NCI-H2029 treated with DMSO at 0.1 percent for 48 hours (cell line): ENCODE measurements around the gene CMSS1.
"Not testable (repeated sequence)": the region's sequence is repeated elsewhere in the genome, so short reads cannot be mapped to it uniquely, and the experiment has no call there.

ENCODE experiments used
- DNase-seq: peaks from one replicate; lab custom pipeline; 2025; lab: John Stamatoyannopoulos, UW

Gene CMSS1

DNA sequence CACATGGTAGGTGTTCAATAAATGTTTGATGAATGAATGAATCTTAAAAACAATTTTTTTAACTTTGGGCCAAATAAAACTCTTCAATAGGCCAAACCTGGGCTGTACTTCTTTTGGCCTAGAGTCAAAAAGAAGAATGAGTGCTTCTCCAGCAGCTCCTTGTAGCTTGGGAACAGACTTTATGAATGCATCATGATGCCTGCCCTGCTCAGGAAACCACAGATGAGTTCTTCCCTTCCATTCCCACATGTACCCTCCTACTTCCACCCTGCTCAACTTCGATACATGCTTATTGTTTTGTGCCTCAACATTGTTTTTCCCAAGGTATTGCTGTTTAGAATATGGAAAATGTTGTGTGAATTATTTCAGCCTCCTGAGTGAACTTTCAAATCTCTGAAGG is 209.7 kb downstream of the CMSS1 start:
- DNase-seq = no peak

DNA sequence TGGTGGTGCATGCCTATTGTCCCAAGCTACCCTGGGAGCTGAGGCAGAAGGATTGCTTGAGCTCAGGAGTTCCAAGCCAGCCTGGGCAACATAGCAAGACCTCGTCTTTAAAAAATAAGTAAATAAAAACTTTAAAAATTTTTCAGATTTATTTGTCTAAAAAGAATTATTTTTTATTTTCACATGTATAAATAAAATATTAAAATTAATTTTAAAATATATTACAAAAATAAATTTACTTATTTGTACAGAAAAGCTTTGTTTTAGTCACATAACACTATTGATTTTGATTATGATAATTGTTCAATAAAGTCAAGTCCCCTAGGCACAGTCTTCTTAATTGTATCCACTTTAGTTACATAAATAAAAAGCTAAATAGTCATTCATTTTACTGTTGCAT is 211.4 kb downstream of the CMSS1 start:
- no peak for DNase-seq

DNA sequence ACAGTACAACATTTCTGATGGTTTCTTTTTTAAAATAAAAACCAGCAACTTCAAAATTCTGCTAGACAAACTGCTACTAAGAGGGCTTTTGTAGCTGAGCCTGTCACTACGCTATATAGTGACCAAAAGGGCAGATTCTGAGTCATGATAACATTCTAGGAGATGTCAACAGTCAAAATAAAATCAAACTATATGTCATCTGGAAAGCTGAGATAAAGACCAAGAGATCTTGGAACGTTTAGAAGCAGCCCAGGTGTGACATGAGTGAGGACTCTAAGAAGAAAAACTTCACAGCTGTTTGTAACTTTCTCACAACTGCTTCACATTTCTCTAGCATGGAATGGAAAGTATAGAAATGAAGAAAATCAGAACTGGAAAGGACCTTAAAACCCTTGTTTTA is 212.0 kb downstream of the CMSS1 start:
- no peak for DNase-seq

DNA sequence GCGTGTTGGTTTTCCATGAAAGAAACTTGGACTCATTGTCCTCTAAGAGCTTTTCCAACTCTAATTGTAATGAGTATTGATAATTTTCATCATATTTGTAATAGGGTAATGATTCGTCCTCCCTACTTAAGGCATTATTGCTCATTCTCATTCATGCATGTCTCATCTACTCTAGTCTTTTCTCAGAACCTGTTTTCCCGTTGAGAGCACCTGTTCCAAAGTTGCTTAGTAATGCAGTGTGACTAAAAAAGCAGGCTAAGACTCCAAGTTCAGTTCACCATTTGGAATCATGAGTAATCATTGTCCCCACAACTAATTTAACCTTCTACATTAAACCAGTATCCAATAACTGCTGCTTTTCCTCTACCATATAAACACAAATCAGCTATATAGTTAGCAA is 212.7 kb downstream of the CMSS1 start:
- DNase-seq = no peak

DNA sequence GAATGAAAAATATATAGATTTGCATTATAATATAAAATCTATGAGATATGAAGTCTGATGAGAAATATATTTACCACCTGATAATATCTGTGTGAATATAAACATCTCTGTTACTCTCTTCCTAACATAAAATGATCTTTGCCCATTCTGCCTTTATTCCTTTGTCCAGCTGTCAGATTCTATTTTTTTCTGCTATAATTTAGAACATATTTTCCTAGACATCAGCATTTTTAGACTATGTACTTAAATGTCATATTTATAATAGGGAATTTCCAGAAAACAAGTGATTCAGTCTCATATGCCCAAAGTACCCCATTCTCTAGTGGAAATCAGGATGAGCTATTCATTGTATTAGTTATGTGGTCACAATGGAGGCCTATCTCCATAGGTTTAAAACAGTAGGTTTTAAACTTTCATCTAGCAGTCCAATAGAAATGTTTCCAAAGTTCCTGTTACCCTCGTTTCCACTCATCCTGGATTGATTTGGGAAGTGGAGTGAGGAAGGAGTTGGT is 213.3 kb downstream of the CMSS1 start:
- no peak for DNase-seq

DNA sequence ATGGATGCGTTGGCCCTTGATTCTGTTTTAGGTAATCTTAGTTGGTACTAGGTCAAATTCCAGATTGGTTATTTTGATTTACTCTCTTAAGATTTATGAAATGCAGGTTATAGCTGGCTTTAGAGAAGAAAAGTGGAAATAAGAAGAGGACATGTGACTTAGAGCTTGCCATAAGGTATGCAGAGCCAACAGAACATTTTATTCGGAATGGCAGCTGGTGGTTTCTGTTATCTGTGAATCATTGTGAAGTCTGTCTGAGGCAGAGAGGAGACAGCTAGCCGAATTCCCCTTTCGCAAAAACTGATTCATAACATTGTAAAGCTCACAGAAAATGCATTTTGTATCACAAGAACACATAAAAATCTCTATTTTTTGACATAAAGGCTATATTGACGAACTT is 214.6 kb downstream of the CMSS1 start:
- no peak for DNase-seq

DNA sequence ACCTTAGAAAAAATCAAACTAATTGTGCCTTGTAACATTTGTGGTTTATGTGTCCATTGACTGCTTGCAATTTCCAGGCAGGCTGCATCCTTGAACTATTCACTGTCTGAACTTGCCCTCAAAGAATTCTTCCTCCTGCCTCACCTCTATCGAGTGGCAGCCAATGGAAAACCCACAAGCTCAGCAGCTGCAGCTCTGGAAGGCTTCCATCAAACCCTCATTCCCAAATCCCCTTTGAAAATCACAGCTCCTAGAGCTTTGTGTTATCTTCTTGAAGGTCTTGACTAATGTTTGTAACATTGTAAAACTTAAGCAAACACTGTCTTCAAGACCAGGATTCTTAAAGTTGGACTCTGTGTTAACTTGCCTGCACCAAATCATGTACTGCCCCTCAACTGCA is 215.5 kb downstream of the CMSS1 start:
- DNase-seq = no peak

DNA sequence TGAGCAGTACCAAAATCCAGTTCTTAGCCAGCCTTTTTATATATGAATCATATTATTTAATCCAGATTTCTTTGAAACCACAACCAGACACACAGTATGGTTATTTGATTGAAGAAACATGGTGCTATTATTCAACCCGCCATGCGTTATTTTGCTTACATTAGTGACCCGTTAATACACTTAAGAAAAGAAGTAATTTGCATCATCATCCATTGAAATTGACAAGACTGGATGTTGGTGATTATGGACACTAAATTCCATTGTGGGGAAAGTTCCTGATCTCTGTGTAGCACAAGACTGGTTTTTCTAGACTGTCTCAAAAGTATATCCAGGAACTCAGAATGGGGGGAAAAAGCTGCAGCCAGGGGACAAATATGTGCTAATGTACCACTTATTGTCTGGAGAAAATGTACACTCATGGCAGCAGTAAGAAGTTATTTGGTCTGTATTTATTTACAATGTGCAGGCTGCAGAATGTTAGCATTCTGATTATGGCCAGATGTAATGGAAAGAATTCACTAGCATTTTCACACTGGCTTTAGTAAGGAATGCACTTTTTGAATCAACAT is 216.3 kb downstream of the CMSS1 start:
- no peak for DNase-seq

DNA sequence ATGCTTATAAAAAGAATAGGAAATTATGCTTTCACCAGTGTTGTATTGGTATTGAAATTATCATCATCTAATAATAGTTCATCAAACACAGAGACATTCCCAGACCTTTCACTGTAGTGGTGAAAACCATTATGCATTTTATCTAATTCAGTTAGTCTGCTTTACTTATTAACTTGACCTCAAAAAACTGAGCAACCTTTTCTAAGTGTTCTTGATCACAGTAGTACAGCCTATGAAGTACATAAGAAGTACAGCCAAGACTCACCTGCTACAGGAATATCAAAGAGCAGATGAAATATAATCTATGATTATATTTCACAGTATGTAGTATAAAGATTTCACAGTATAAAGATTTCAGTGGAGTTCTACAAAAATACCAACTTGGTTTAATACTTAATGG is 221.4 kb downstream of the CMSS1 start:
- DNase-seq = no peak

DNA sequence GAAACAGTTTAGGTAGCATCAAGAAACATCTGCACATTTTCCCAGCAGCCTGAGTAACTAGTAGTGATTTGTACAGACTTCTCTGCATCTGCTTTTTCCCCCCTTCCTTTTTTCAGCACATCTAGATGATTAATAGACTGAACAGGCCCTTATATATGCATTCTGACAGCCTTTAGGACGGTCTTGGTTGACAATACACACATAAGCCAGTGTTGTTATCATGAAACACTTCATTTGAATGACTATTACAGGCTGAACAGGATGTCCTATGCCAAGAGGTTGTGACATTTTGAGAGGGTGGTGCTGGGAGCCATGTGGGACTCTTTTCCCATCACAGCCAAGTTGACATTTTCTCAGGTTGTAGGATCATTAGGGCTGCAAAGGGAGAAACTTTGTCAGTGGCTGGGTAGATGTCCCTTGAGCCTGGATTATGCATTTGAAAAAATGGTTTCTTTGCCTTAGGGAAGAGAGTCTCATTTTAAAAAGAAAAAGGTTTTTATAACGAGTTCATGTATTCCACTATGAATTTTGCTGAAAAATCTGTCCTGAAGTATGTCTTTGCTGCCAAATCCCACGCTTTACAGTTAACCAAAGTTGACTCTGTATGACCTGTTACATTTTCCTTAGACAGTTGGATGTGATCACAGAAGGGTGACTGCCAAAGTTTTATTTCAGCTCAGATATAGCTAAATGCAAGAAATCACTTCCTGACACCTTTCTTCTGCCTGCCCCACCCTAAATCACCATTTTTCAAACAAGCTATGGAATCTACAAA is 223.0 kb downstream of the CMSS1 start:
- DNase-seq = no peak

DNA sequence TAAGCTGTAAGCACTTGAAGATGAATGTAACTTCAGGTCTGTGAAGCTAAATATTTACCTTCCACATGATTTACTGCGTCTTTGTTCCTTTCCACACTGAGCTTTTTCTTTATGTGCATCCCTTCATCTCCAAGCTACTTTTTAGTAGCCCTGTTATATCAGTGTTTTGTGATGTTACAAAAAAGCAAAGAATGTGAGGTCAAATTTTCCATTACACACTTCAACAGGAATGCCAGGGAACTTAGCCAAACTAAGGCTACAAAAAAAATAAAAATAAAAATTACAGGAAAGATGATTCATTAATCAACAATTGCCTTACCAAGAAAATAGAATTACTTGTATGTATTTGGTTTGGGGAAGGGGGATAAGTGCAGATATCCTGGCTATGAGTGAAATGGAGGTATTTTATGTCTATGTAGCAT is 223.7 kb downstream of the CMSS1 start:
- DNase-seq = no peak

DNA sequence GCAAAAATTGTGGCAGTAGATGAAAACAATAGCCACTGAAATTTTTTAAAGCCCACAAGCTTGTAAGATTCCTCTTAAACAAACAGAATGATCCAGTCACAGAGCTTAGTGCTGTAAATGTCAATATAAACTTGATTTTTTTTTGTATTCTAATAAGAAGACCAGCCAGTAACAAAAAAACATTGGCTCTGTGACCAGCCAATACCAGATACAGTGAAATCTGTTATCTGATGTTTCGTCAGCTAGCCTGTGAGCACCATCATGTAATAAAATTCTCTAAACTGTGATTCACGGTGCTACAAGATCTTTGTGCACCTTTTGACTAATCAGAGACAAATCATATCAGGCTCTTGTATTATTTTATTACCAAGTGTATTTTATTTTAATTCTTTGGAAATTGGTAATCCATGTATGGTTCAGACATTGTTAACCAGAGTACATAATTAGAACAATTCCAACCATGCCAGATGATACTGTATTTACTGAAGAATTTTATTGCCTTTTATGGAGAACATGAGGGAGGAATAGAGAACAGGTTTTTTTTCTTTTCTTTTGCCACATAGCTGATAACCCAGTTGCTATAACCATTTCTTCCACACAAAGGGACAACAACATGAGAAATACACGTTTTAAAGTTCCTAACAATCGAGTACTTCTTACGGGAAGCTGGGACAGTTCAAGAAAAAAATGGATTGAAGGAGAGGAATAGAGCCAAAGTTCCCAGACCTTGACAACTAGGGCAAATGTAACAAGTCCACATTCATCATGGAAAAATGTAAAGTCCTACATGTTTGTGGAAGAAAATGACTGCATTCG is 224.7 kb downstream of the CMSS1 start:
- no peak for DNase-seq

DNA sequence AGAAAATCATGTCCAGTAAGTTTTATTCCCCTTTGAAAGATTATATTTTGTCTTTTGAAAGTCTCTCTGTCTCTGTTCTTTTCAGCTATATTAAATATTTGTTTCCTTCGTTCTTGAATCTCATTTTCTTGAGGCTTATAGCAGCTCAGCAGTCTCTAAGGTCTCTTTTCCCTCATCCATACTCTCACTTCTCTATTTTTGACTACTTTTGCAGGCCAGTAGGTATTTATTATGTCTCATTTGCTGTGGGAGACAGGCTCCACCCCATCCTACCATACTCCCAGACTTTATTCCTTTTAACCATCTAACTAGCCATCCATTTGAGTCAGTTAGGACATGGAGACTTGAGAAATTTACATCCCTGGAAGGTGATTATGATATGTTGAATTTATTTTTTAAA is 225.6 kb downstream of the CMSS1 start:
- no peak for DNase-seq

DNA sequence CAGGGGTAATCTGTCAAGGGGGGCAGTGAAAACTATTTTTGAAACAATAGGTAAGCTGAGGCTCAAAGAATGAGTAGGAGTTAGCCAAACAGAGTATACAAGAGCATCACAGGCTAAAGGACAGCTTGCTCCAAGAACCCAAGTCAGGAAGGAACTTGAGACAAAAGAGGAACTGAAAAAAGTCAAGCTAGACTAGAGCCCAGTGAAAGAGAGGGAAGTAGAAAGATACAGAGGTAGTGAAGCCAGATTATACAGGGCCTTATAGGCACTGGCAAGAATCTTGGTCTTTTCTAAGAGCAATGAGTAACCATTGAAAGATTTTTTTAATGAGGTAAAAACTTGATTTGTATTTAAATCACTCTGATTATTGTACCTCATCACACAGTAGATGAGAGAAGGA is 226.7 kb downstream of the CMSS1 start:
- no peak for DNase-seq

DNA sequence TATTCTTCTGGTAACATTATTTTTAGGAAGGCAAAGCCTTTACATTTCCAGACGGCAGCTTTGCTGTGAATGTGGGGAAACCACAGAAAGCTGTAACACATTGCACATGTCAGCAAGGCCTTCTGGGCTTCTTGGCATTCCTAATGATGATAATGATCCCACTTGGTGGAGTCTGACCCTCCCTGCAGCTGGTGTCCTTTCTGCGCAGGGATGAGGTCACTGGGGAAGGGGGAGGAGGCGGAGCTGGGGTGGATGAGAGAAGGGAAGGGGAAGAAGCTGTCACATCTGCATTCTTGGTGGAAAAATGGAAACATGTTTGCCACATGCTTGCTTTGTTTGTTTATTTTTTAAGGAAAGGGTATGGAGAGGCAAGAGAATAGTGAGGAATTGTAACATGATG is 228.0 kb downstream of the CMSS1 start:
- DNase-seq = no peak

DNA sequence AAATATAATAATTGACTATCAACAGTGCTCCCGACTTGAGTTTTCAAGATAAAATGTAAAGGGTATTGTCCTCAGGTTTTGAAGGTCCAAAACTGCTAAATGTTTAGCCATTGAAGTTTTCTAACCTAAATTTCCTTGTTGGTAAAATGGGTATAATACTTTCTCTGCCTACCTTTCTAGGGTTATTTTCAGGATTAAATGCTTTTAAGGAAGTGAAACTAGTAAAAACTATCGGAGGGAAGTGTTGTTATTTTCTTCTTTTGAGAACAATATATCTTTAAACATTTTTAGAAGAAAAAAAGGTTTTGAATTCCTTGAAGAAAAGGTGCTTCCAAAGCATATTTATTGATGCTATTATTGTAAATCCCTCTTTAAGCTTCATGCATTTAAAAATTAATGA is 229.3 kb downstream of the CMSS1 start:
- DNase-seq = no peak

DNA sequence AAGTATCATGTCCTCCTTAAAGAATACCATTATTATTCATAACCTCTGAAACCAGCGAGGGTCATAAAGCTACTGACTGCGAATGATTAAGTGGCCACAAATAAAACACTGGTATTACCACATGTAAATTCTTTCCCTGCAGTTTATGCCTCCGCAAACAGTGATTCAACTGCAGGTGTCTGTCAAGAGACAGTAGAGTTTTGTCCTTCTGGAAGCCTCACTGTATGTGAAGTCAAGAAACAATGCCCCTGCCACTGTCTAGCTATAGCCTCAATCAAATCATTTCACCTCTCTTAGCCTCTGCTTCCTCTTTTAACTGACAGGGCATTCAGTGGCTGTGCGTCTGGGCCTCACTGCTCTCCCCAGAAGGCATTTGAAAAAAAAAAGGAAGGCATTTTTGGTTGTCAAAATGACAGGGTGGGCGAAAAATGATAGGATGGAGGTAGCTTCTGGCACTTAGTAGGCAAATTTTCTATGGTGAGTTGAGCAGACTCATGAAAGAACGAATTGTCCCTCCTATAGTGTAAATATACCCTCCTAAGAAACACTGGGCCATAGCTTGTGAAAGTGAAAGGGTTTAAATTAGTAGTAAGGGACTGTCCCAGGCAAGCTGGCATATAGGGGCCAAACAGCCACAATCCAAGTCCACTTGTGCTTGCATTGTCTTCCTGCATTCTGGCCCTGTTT is 229.9 kb downstream of the CMSS1 start:
- no peak for DNase-seq

DNA sequence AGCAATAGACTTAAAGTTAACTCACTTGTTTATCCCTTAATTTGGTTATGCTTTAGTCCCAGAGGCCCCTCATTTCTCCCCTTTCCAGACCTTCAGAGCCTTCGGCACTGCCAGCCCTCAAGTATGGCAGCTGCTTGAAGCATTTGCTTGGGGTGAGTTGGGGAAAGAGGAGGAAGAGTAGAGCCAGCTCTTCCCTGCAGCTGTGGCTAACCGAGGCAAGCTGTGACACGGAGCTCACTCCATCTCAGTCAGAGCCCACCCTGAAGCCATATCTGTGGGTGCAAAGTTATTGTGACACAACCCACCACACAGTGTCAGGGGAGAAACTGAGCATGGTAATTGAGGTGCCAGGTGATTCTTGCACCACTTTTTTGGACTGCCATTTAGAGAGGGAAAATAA is 230.6 kb downstream of the CMSS1 start:
- no peak for DNase-seq

DNA sequence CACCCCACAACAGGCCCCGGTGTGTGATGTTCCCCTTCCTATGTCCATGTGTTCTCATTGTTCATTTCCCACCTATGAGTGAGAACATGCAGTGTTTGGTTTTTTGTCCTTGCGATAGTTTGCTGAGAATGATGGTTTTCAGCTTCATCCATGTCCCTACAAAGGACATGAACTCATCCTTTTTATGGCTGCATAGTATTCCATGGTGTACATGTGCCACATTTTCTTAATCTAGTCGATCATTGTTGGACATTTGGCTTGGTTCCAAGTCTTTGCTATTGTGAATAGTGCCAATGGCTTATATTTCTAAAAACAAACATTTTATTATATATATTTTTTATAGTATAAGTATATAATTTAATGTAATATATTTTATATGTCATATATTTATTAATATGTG is 233.9 kb downstream of the CMSS1 start:
- not testable (repeated sequence) for DNase-seq

DNA sequence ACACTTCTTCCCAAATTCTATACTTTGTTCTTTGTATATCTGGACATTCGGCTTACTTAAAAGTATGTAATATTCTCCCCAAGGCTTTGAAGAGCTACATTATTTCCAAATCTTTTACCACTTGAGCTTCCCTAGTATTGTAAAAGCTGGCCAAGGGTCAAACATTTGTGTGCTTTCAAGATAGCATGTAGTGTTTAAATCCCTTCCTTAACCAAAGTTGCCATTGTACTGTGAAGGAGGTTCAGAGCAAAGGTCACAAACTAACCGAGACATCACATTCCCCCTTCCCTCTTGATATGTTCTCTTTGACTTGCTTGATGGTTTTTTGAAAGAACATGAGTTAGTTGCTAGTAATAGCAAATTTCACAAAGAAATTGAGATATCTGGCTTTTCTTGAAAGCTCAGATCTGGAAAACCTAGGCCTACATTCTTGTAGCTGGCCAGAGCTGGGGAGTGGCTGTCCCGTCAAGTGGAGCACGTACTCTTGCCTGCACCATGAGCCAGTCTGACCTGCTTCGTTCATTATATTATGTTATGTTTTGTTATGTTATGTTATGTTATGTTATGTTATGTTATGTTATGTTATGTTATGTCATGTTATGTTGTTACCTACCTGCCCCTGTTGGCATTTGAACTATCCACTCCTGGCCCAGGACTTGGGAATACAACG is 236.4 kb downstream of the CMSS1 start:
- no peak for DNase-seq

DNA sequence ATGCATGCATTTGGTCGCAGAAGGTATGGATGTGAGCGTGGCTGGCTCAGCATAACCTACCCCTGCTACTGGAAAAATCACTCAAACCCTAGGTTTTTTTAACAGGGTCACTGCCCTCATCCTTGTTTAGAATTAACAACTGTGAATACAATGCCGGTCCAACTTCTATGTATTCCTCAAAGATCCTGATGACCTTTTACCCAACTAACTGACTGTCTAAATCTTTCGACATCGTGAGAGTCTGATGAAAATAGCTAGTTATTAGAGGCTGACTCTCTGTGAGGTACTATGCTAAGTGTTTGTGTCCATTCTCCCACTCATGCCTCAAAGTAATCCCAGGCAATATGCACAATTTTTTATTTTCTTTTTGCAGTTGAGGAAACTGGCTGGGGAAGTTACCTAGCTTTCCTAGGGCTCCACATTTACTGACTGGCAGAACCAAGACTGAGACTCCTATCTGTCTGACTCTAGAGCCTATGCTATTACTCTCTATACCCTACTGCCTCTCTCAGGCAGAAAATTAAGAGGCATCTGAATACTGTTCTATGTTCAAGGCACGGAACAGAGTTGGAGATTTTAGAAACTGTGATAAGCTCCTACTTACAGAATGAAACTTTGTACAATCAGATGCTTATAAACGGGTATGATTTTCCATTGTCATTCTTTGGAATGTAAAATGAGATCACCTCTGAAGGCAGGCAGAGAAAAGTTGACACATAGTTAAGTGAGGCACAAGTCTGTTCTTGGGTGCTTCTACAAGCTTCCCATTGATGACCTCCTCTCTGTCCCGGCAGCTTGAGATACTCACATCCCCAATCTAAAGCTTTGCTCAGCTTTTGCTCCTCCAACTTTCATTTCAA is 240.3 kb downstream of the CMSS1 start:
- DNase-seq = no peak
